Activated T-cell treated with anti-CD3 and anti-CD28 coated beads, Interleukin-2, amount 50 U/mL, for 24 hours (primary cell): ENCODE data around the gene PATJ.
"Not testable (repeated sequence)": the region's sequence is repeated elsewhere in the genome, so short reads cannot be mapped to it uniquely, and the experiment has no call there.

Experiments
- DNase-seq: peaks from one replicate; pipeline ENCODE4 v3.0.0-alpha.2; 2020
- H3K27ac Mint-ChIP-seq: 2 replicates; pipeline ENCODE4 v1.8.0; 2020; ENCODE audit warnings: mild to moderate bottlenecking, mixed read lengths
- H3K27me3 Mint-ChIP-seq: 2 replicates; pipeline ENCODE4 v1.8.0; 2020; ENCODE audit warnings: mixed read lengths
- H3K36me3 Mint-ChIP-seq: 2 replicates; pipeline ENCODE4 v1.8.0; 2020; ENCODE audit warnings: low read depth, mixed read lengths
- H3K4me1 Mint-ChIP-seq: 2 replicates; pipeline ENCODE4 v1.8.0; 2020; ENCODE audit warnings: low read depth, mixed read lengths
- H3K4me3 Mint-ChIP-seq: 2 replicates; pipeline ENCODE4 v1.8.0; 2020; ENCODE audit warnings: mild to moderate bottlenecking, moderate library complexity, mixed read lengths
- H3K9me3 Mint-ChIP-seq: 2 replicates; pipeline ENCODE4 v1.8.0; 2020; ENCODE audit warnings: mixed read lengths

PATJ gene

DNA sequence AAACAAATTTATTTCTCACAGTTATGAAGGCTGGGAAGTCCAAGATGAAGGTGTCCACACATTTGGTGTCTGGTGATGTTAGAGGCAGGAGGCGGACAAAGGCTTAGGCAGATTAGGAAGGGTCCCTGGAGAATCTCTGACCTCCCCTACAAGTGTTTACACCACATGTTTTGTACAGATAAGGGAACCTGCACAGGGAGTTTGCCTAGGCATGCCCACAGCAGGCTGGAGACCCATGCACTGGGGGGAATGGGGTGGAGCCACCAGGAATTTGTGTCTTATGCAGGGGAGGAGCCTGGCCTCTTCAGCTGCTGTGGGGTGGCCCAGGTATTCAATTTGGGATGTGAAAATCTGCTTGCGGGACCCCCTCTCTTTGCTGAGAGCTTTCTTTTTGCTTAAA is 131.3 kb downstream of the PATJ start:
- Mint-ChIP-seq H3K9me3 (no peaks in the 10 kb centered on the region), H3K27me3 (no peaks in the 10 kb centered on the region), H3K36me3 (peaks cover 65% of the 10 kb centered on the region), H3K27ac (no peak overlapping the region), H3K4me3 (no peak overlapping the region), H3K4me1 (peaks cover 2% of the 10 kb centered on the region)
- DNase-seq = no peak

DNA sequence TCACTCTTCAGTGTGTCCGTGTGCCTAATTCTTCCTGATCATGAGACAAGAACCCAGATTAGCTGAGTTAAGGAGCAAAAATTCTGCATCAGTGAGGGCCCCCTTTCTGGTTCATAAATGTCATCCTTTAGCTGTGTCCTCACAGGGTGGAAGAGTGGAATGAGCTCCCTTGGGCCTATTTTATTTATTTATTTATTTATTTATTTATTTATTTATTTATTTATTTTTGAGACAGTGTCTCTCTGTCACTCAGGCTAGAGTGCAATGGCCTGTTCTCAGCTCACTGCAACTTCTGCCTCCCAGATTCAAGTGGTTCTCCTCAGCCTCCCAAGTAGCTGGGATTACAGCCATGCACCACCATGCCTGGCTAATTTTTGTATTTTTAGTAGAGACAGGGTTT is 131.7 kb downstream of the PATJ start:
- Mint-ChIP-seq H3K4me1 (peaks cover 2% of the 10 kb centered on the region), H3K36me3 (peaks cover 62% of the 10 kb centered on the region), H3K27ac (no peak overlapping the region), H3K9me3 (no peaks in the 10 kb centered on the region), H3K4me3 (no peak overlapping the region), H3K27me3 (no peaks in the 10 kb centered on the region)
- no peak for DNase-seq

DNA sequence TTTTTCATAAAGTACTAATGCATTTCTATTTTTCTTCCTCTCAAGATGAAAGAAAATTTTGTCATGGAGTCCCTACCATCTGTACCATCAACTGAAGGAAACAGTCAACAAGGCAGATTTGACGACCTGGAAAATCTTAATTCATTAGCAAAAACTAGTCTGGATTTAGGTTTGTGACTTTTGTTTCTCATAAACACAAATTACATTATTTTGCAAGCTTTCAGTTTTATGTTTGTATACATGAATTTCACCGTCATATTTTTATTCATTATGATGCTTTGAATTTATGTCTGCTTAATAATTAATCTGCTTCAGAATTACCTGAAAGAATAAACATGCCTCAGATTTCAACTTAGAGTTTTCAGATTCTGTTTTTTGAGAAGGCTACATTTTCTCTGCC is 132.9 kb downstream of the PATJ start:
- Mint-ChIP-seq H3K36me3 (peaks cover 63% of the 10 kb centered on the region), H3K27me3 (no peaks in the 10 kb centered on the region), H3K4me1 (peaks cover 2% of the 10 kb centered on the region), H3K27ac (no peak overlapping the region), H3K4me3 (no peak overlapping the region), H3K9me3 (no peaks in the 10 kb centered on the region)
- no peak for DNase-seq

GRCh38 chr1:61879887-61880474 is 137.7 kb downstream of the PATJ start:
- peaks cover 74% of the 10 kb centered on the region for H3K36me3 Mint-ChIP-seq
- not testable (repeated sequence) for H3K9me3 Mint-ChIP-seq, H3K4me3 Mint-ChIP-seq

GRCh38 chr1:61887076-61887867 is 145.0 kb downstream of the PATJ start:
- no peak for DNase-seq
- Mint-ChIP-seq H3K36me3 (peaks cover 53% of the 10 kb centered on the region), H3K27ac (no peak overlapping the region), H3K9me3 (peaks cover 5% of the 10 kb centered on the region), H3K27me3 (no peaks in the 10 kb centered on the region), H3K4me3 (no peak overlapping the region), H3K4me1 (no peaks in the 10 kb centered on the region)

More at GRCh38 chr1:61879887-61880474, 137.7 kb downstream of the PATJ start:
- not testable (repeated sequence) for H3K27ac Mint-ChIP-seq, H3K4me1 Mint-ChIP-seq, H3K27me3 Mint-ChIP-seq, DNase-seq

DNA sequence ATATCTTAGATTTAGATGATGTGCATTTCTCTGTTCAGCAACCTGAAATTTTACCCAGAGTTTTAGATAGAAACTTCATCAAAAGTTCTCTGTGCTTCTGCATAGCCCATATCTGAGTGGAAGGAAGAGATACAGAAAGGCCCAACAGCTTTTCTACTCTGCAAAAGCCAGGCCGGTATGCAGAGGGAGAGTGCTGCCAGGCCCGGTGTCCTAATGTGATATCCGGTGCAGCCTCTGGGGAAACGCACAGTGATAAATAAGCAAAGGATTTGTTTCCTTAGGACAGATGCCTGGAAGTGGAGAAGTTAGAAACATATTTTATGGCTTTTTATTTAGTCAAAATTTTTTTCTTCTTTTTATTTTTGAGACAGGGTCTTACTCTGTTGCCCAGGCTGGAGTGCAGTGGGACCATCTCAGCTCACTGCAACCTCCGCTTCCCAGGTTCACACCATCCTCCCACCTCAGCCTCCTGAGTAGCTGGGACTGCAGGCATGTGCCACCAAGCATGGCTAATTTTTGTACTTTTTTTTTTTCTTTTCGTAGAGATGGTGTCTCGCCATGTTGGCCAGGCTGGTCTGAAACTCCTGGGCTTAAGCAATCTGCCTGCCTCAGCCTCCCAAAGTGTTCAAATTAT is 145.8 kb downstream of the PATJ start:
- peaks cover 48% of the 10 kb centered on the region for H3K36me3 Mint-ChIP-seq
- H3K4me3 Mint-ChIP-seq = no peak overlapping the region
- no peaks in the 10 kb centered on the region for H3K27me3 Mint-ChIP-seq
- no peak for DNase-seq
- peaks cover 5% of the 10 kb centered on the region for H3K9me3 Mint-ChIP-seq
- no peaks in the 10 kb centered on the region for H3K4me1 Mint-ChIP-seq
- H3K27ac Mint-ChIP-seq = no peak overlapping the region

DNA sequence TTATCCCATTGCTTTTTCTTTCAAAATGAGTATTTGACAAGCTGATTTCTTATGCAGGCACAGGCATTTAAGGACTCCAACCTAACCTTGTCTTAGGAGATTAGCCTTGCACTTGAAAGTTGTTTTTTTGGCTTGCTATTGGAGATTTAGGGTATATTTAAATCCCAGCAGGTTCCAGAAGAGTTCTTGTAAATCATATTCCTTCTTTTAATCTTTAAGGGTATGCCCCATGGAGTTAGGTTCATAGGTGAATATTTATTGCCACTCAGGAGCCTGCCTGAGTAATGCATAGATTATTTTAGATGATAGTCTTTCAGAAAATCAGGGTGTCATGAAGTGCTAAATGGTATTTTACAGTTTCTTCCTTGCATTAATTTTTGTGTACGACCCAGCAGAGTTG is 146.5 kb downstream of the PATJ start:
- no peaks in the 10 kb centered on the region for H3K27me3 Mint-ChIP-seq

GRCh38 chr1:61890435-61890834 is 148.2 kb downstream of the PATJ start:
- not testable (repeated sequence) for H3K27me3 Mint-ChIP-seq, H3K27ac Mint-ChIP-seq, H3K4me1 Mint-ChIP-seq, H3K9me3 Mint-ChIP-seq, H3K4me3 Mint-ChIP-seq, DNase-seq
- peaks cover 43% of the 10 kb centered on the region for H3K36me3 Mint-ChIP-seq

More for the DNA sequence above, 146.5 kb downstream of the PATJ start:
- Mint-ChIP-seq H3K9me3 (peaks cover 5% of the 10 kb centered on the region), H3K27ac (no peak overlapping the region), H3K36me3 (peaks cover 50% of the 10 kb centered on the region), H3K4me1 (no peaks in the 10 kb centered on the region), H3K4me3 (no peak overlapping the region)
- DNase-seq = no peak

GRCh38 chr1:61892977-61893376 is 150.7 kb downstream of the PATJ start:
- Mint-ChIP-seq H3K27me3 (no peaks in the 10 kb centered on the region), H3K4me1 (no peaks in the 10 kb centered on the region), H3K27ac (no peak overlapping the region), H3K9me3 (no peaks in the 10 kb centered on the region), H3K4me3 (no peak overlapping the region), H3K36me3 (peaks cover 29% of the 10 kb centered on the region)
- DNase-seq = no peak

DNA sequence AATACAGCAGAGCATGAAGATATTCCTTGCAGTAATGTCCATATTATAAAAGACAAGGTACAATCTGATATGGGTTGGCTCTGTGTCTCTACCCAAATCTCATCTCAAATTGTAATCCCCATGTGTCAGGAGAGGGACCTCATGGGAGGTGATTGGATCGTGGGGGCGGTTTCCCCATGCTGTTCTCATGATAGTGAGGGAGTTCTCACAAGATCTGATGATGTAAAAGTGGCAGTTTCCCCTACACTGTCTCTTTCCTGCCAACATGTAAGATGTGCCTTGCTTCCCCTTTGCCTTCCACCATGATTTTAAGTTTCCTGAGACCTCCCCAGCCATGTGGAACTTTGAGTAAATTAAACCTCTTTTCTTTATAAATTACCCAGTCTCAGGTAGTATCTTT is 152.0 kb downstream of the PATJ start:
- not testable (repeated sequence) for H3K27me3 Mint-ChIP-seq, H3K27ac Mint-ChIP-seq, DNase-seq, H3K4me1 Mint-ChIP-seq, H3K9me3 Mint-ChIP-seq, H3K4me3 Mint-ChIP-seq
- peaks cover 34% of the 10 kb centered on the region for H3K36me3 Mint-ChIP-seq

DNA sequence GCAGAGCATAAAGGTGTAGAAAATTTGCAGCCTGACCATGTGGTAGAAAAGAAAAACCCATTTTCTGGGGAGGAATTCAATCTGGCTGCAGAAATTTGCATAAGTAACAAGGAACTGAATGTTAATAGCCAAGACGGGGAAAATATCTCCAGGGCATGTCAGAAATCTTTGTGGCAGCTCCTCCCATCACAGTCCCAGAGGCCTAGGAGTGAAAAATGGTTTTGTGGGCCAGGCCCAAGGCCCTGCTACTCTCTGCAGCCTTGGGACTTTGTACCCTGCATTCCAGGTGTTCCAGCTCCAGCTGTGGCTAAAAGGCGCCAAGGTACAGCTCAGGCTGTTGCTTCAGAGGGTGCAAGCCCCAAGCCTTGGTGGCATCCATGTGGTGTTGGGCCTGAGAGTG is 152.9 kb downstream of the PATJ start:
- no peaks in the 10 kb centered on the region for H3K9me3 Mint-ChIP-seq

DNA sequence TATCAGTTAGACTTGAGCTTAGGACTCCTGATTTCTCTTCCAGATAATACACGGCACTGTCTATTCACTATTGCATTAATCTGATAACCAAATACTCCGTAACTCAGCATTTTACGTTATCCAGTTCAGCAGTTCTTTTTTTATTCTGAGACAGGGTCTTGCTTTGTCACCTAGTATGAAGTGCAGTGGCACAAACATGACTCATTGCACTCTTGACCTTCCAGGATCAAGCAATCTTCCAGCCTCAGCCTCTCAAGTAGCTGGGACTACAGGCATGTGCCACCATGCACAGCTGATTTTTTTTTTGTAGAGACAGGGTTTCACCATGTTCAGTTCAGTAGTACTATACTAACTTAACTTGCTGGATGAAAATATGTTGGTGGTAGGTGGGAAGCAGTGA is 156.4 kb downstream of the PATJ start:
- H3K36me3 Mint-ChIP-seq = peaks cover 49% of the 10 kb centered on the region
- H3K4me1 Mint-ChIP-seq = no peaks in the 10 kb centered on the region

More for the DNA sequence above, 152.9 kb downstream of the PATJ start:
- no peak for DNase-seq
- peaks cover 38% of the 10 kb centered on the region for H3K36me3 Mint-ChIP-seq
- H3K27ac Mint-ChIP-seq = no peak overlapping the region
- no peak overlapping the region for H3K4me3 Mint-ChIP-seq
- H3K27me3 Mint-ChIP-seq = no peaks in the 10 kb centered on the region
- no peaks in the 10 kb centered on the region for H3K4me1 Mint-ChIP-seq

GRCh38 chr1:61904354-61904753 is 162.1 kb downstream of the PATJ start:
- Mint-ChIP-seq H3K36me3 (peaks cover 48% of the 10 kb centered on the region), H3K27me3 (no peaks in the 10 kb centered on the region), H3K4me1 (no peaks in the 10 kb centered on the region), H3K4me3 (no peak overlapping the region), H3K27ac (no peak overlapping the region), H3K9me3 (no peaks in the 10 kb centered on the region)
- DNase-seq = no peak

More for the DNA sequence above, 156.4 kb downstream of the PATJ start:
- Mint-ChIP-seq H3K4me3 (no peak overlapping the region), H3K27me3 (no peaks in the 10 kb centered on the region), H3K9me3 (no peaks in the 10 kb centered on the region), H3K27ac (no peak overlapping the region)
- DNase-seq = no peak

GRCh38 chr1:61907102-61907501 is 164.8 kb downstream of the PATJ start:
- no peaks in the 10 kb centered on the region for H3K9me3 Mint-ChIP-seq
- H3K4me1 Mint-ChIP-seq = no peaks in the 10 kb centered on the region
- DNase-seq = no peak
- H3K36me3 Mint-ChIP-seq = peaks cover 52% of the 10 kb centered on the region
- H3K27me3 Mint-ChIP-seq = no peaks in the 10 kb centered on the region
- no peak overlapping the region for H3K4me3 Mint-ChIP-seq
- H3K27ac Mint-ChIP-seq = no peak overlapping the region

GRCh38 chr1:61910035-61910434 is 167.8 kb downstream of the PATJ start:
- peaks cover 51% of the 10 kb centered on the region for H3K36me3 Mint-ChIP-seq

More at GRCh38 chr1:61910035-61910434, 167.8 kb downstream of the PATJ start:
- no peak overlapping the region for H3K4me3 Mint-ChIP-seq
- no peaks in the 10 kb centered on the region for H3K4me1 Mint-ChIP-seq
- no peak for DNase-seq
- no peaks in the 10 kb centered on the region for H3K9me3 Mint-ChIP-seq
- H3K27me3 Mint-ChIP-seq = no peaks in the 10 kb centered on the region
- no peak overlapping the region for H3K27ac Mint-ChIP-seq
